ENCODE data around the gene CFAP97.

DNA sequence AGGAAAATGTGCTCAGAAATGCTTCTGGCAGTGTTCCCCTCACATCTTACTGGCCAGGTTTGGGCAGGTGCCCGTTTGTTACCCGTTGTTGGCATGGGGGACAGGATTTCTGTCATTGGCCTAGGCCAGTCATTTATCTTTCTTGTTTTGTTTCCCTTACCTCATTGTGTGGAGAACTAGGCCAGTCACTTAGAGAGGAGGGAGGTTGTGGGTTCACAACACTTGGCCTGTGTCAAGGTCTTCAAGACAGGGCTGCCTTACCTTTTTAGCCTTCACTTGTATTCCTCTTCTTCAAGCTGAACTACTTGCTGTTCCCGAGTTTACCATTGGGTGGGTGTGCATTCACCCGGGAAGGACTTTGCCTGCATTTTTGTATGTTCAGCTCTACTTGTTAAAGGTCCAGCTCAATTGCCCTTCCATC, 23.3 kb upstream of the CFAP97 start:
- TF ChIP-seq, protein P1, sequence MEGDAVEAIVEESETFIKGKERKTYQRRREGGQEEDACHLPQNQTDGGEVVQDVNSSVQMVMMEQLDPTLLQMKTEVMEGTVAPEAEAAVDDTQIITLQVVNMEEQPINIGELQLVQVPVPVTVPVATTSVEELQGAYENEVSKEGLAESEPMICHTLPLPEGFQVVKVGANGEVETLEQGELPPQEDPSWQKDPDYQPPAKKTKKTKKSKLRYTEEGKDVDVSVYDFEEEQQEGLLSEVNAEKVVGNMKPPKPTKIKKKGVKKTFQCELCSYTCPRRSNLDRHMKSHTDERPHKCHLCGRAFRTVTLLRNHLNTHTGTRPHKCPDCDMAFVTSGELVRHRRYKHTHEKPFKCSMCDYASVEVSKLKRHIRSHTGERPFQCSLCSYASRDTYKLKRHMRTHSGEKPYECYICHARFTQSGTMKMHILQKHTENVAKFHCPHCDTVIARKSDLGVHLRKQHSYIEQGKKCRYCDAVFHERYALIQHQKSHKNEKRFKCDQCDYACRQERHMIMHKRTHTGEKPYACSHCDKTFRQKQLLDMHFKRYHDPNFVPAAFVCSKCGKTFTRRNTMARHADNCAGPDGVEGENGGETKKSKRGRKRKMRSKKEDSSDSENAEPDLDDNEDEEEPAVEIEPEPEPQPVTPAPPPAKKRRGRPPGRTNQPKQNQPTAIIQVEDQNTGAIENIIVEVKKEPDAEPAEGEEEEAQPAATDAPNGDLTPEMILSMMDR (IDR thresholded peaks at IDR 0.05; ENCODE audit: low read depth, low read length): no peak
- TF ChIP-seq MYC (IDR thresholded peaks at IDR 0.05; ENCODE audit: low read depth, low read length): no peak
- TF ChIP-seq, protein P2, sequence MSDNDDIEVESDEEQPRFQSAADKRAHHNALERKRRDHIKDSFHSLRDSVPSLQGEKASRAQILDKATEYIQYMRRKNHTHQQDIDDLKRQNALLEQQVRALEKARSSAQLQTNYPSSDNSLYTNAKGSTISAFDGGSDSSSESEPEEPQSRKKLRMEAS (IDR thresholded peaks at IDR 0.05; ENCODE audit: low read depth, low read length): no peak

Measured in NB4 (cell line).